LNCAP (cell line): ENCODE measurements around the gene RASL10A.

Experiments
- CTCF ChIP-seq: fragments of 450-650 bp; IDR thresholded peaks from 2 replicates; pipeline ENCODE4 v1.5.1; 2017; ENCODE audit warnings: mild to moderate bottlenecking

Gene RASL10A

GRCh38 chr22:29336751-29337490, 21.4 kb upstream of the RASL10A start:
- no peak for TF ChIP-seq CTCF

- no peak for TF ChIP-seq CTCF
These were observed 20.2 kb upstream of the RASL10A start for GRCh38 chr22:29335656-29336055.

GRCh38 chr22:29334696-29335344, 19.3 kb upstream of the RASL10A start:
- no peak for TF ChIP-seq CTCF

GRCh38 chr22:29334148-29334547, 18.7 kb upstream of the RASL10A start:
- no peak for TF ChIP-seq CTCF

- TF ChIP-seq CTCF = no peak
These were observed 17.5 kb upstream of the RASL10A start for GRCh38 chr22:29332886-29333496.

- no peak for TF ChIP-seq CTCF
These were observed 16.3 kb upstream of the RASL10A start for GRCh38 chr22:29331658-29332300.

GRCh38 chr22:29331213-29331612, 15.7 kb upstream of the RASL10A start:
- no peak for TF ChIP-seq CTCF
